Skeletal muscle satellite cell (primary cell): ENCODE results near the gene CAPN11. TPM values are rescaled to one million over a fixed set of nuclear protein-coding genes. Genes with fewer than 3 reads are reported as not detected.

Experiments used
- small RNA-seq: library from RNA; depleted of rRNA; stranded (forward); fragments of <200 nt; gene quantifications from one replicate; pipeline ENCODE3, GENCODE V24; 2012

Gene CAPN11

Small RNA genes lying within 50 kb of the gene (small RNA-seq; reads per million reads assigned to genes)
- not detected for gene RN7SL811P
